Thymus (tissue), 11 donors: ENCODE data around the gene SELE. TPM values are rescaled to one million over a fixed set of nuclear protein-coding genes. Genes with fewer than 3 reads are reported as not detected.

Experiments used
- DNase-seq, 9 donors: peaks; one replicate each; pipeline ENCODE4 v3.0.0-alpha.2; 2013; ENCODE audit warnings: low spot score in 9 of 9, low read depth in 6 of 9, missing footprints in 1 of 9
- H3K27ac ChIP-seq, 2 donors: one replicate each; pipeline ENCODE4 v1.5.1; 2013; ENCODE audit warnings: control low read depth in 1 of 2, low read depth in 1 of 2, low read length in 1 of 2, mild to moderate bottlenecking in 1 of 2, moderate library complexity in 1 of 2
- H3K27me3 ChIP-seq, 2 donors: one replicate each; pipeline ENCODE4 v1.5.1; 2013; ENCODE audit warnings: low read length in 1 of 2; ENCODE audit not compliant: control insufficient read depth in 2 of 2, insufficient read depth in 1 of 2
- H3K36me3 ChIP-seq, 2 donors: one replicate each; pipeline ENCODE4 v1.5.1; 2013; ENCODE audit warnings: low read length in 1 of 2, mild to moderate bottlenecking in 1 of 2, moderate library complexity in 1 of 2; ENCODE audit not compliant: control insufficient read depth in 2 of 2, insufficient read depth in 2 of 2
- H3K4me1 ChIP-seq, 2 donors: one replicate each; pipeline ENCODE4 v1.5.1; 2013; ENCODE audit warnings: low read length in 2 of 2; ENCODE audit not compliant: control insufficient read depth in 2 of 2, insufficient read depth in 2 of 2
- H3K4me3 ChIP-seq, 2 donors: one replicate each; pipeline ENCODE4 v1.5.1; 2013; ENCODE audit warnings: low read length in 2 of 2, control low read depth in 1 of 2, mild to moderate bottlenecking in 1 of 2
- H3K9me3 ChIP-seq, 2 donors: one replicate each; pipeline ENCODE4 v1.5.1; 2013; ENCODE audit warnings: low read length in 1 of 2, mild to moderate bottlenecking in 1 of 2; ENCODE audit not compliant: control insufficient read depth in 2 of 2, insufficient read depth in 1 of 2
- WGBS: extraction: QIAGEN DNeasy Blood & Tissue Kit; methylation state at CpG from one replicate; pipeline ENCODE4 v1.1.7; 2013; 5-methylcytosine and 5-hydroxymethylcytosine counted together
- polyA plus RNA-seq: library from polyadenylated mRNA; stranded (reverse); fragments of 200-250 nt; gene quantifications from one replicate; pipeline ENCODE4 v1.2.3, GENCODE V29; 2013
- total RNA-seq: library from RNA; stranded (reverse); fragments of 120-200 nt; gene quantifications from one replicate; pipeline ENCODE4 v1.2.4, GENCODE V29; 2013
- donor health status: healthy.

The SELE gene
- total and polyA plus RNA-seq, 2 donors: 1.5 to 2.8 TPM

GRCh38 chr1:169711469-169712308, 22.2 kb downstream of the SELE start, which contains the start of gene SELL:
TSS of gene SELL (minus strand) at chr1:169711620. CDS start at chr1:169711498, 122 bp downstream.
- H3K27ac ChIP-seq: peak within 1 kb of the TSS; percentile 55 to 84
- H3K9me3 ChIP-seq: no peaks in the 10 kb centered on the region
- H3K4me1 ChIP-seq: peaks cover 11 to 16% of the 10 kb centered on the region in 2 donors
- H3K36me3 ChIP-seq: peaks cover 0 to 4% of the 10 kb centered on the region in 2 donors
- 1% methylated on average over 6 of the region's 6 CpGs for WGBS
- H3K4me3 ChIP-seq: peak within 1 kb of the TSS; percentile 26 to 29
- H3K27me3 ChIP-seq: no peaks in the 10 kb centered on the region
- DNase-seq: peak; percentile 54 to 92 (median 80)

DNA sequence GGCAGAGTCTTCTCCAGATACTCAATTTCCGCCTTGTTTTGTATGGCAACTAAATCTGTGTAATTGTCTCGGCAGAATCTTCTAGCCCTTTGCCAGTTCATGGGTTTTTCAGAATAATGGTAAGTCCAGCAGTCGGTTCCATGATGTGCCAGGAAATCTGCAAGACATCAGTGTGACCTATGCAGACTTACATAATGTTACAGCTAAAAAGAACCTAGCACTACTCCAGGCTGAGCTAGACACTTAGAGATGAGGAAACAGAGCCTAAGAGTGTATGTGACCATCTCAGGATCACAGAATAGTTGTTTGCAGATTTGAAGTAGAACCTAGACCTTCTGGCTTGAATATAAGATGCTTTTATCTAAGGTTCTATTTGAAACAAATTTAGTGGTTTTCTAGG, 25.2 kb downstream of the SELE start:
- no peaks in the 10 kb centered on the region for H3K27me3 ChIP-seq
- no peaks in the 10 kb centered on the region for H3K9me3 ChIP-seq
- peak overlapping the region; percentile 38 to 73 for H3K27ac ChIP-seq
- peak in 1 of 9 donors; percentile 45 for DNase-seq
- peak overlapping the region; percentile 24 to 42 for H3K4me3 ChIP-seq
- peaks cover 0 to 16% of the 10 kb centered on the region in 2 donors for H3K36me3 ChIP-seq
- peaks cover 15 to 20% of the 10 kb centered on the region in 2 donors for H3K4me1 ChIP-seq
- WGBS: 30% methylated on average over 3 of the region's 3 CpGs

DNA sequence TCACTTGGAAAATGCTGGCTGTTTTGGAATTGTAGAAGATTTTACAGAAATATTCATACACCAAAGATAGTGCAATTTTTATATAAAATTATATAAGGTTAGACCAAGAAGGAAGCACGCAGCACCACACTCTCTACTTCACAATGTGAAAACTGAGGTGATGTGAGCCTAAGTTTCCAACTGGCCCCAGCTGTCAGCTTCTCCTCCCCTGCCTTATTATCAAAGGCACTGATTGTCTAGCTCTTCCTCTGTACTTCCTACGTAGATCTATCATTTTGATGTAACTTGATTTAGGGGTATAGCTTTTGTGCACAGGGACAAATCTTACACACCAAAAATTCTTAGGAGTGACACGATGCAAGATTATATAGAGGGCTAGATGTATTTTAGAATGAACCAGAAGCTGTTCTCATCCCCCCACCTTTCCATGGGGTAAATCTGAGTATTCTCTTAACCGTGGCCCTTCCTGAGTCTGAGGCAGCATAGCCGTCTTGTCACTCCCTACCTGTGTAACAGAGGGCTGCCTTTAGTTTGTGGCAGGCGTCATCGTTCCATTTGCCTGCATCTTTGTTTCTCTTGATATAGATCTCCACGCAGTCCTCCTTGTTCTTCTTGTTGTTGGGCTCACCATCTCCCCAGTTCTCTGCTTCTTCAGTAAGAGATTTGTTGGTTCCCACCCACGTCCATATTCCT, 25.8 kb downstream of the SELE start:
- no peaks in the 10 kb centered on the region for H3K9me3 ChIP-seq
- H3K27ac ChIP-seq: peak overlapping the region; percentile 38 to 73
- peaks cover 0 to 19% of the 10 kb centered on the region in 2 donors for H3K36me3 ChIP-seq
- peak overlapping the region; percentile 24 to 42 for H3K4me3 ChIP-seq
- DNase-seq: peak in 1 of 9 donors; percentile 42
- 16% methylated on average over 9 of the region's 9 CpGs for WGBS
- H3K27me3 ChIP-seq: no peaks in the 10 kb centered on the region
- H3K4me1 ChIP-seq: peaks cover 18 to 26% of the 10 kb centered on the region in 2 donors

GRCh38 chr1:169704797-169705196, 29.1 kb downstream of the SELE start:
- 93% methylated on average over 2 of the region's 2 CpGs for WGBS
- no peak overlapping the region for H3K27ac ChIP-seq

GRCh38 chr1:169701261-169702005, 32.4 kb downstream of the SELE start:
- H3K4me1 ChIP-seq: peaks cover 23 to 51% of the 10 kb centered on the region in 2 donors
- peak overlapping the region; percentile 55 to 67 for H3K27ac ChIP-seq
- H3K4me3 ChIP-seq: no peak overlapping the region
- H3K36me3 ChIP-seq: peaks cover 0 to 37% of the 10 kb centered on the region in 2 donors
- no peaks in the 10 kb centered on the region for H3K27me3 ChIP-seq
- 60% methylated on average over 2 of the region's 2 CpGs for WGBS
- H3K9me3 ChIP-seq: no peaks in the 10 kb centered on the region
- peak in 1 of 9 donors; percentile 51 for DNase-seq

More at GRCh38 chr1:169704797-169705196, 29.1 kb downstream of the SELE start:
- no peaks in the 10 kb centered on the region for H3K27me3 ChIP-seq
- no peaks in the 10 kb centered on the region for H3K9me3 ChIP-seq
- no peak overlapping the region for H3K4me3 ChIP-seq
- peaks cover 0 to 37% of the 10 kb centered on the region in 2 donors for H3K36me3 ChIP-seq
- DNase-seq: no peak
- H3K4me1 ChIP-seq: peaks cover 31 to 40% of the 10 kb centered on the region in 2 donors

DNA sequence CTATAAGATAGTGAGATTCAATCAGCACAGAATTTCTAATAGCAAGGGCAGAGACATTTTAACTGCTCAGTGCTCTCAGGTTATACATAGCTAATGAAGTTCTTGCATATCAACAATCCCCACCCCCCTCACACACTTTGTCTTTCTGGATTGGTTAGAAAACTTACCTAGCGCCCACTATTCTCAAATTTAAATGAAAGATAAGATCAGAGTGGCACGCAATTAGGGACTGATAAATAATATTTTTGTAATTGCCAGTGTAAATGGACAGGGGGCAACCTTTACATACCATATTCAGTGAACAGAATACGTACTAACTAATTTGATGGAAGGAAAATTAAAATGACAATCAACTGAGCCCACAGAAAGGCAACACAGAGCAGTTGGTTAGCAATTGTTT, 34.2 kb downstream of the SELE start:
- WGBS: 73% methylated on average over 3 of the region's 3 CpGs

DNA sequence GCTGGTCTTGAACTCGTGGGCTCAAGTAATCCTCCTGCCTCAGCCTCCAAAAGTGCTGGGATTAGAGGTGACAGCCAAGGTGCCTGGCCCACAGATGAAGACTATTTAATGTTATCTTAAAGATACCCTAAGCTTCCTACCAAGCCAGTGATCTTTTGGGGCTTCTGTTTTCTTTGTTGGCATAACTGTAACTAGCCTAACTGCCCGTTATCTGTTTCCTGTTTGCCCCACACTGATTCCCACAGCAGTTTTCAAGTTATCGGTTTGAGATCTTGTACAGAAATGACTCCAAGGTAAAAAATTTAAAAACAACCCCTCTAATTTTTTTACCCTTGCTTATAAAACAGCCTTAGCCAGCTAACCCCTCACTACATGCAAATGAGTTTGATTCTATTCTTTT, 34.9 kb downstream of the SELE start:
- H3K9me3 ChIP-seq: no peaks in the 10 kb centered on the region
- DNase-seq: peak in 1 of 9 donors; percentile 43
- WGBS: 10% methylated on average over 3 of the region's 3 CpGs
- no peak overlapping the region for H3K4me3 ChIP-seq
- peak overlapping the region in 1 of 2 donors; percentile 22 for H3K27ac ChIP-seq
- peaks cover 0 to 30% of the 10 kb centered on the region in 2 donors for H3K36me3 ChIP-seq
- H3K27me3 ChIP-seq: no peaks in the 10 kb centered on the region
- H3K4me1 ChIP-seq: peaks cover 34 to 66% of the 10 kb centered on the region in 2 donors

More for the DNA sequence above, 34.2 kb downstream of the SELE start:
- Histone ChIP-seq H3K27me3 (no peaks in the 10 kb centered on the region), H3K4me3 (no peak overlapping the region), H3K4me1 (peaks cover 33 to 63% of the 10 kb centered on the region in 2 donors), H3K36me3 (peaks cover 0 to 30% of the 10 kb centered on the region in 2 donors), H3K9me3 (no peaks in the 10 kb centered on the region), H3K27ac (peak overlapping the region in 1 of 2 donors; percentile 22)
- no peak for DNase-seq

DNA sequence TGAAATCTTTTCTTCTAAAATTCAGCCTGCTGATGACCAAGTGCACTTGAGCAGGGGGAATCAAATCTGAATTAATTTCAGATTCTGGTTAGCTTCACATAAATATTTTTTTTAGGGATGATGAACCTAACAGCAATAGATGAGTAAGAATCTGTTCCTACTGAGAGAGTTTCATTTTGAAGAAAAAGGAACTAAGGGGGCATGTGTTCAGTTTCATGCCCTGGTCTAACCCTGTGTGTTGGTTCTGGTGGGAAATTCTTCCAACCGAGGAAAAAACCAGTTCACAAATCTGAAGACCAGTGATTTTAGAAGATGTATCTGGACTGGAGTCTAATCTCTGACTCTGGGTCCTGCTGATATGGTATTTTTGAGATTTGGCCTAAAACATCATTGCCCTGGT, 36.1 kb downstream of the SELE start:
- peak overlapping the region in 1 of 2 donors; percentile 48 for H3K27ac ChIP-seq
- H3K4me1 ChIP-seq: peaks cover 41 to 70% of the 10 kb centered on the region in 2 donors
- WGBS: 23% methylated on average over 1 of the region's 1 CpG
- peak in 1 of 9 donors; percentile 22 for DNase-seq
- no peaks in the 10 kb centered on the region for H3K9me3 ChIP-seq
- no peak overlapping the region for H3K4me3 ChIP-seq
- peaks cover 0 to 24% of the 10 kb centered on the region in 2 donors for H3K36me3 ChIP-seq
- no peaks in the 10 kb centered on the region for H3K27me3 ChIP-seq
